Choroid plexus epithelial cell (primary cell): ENCODE data around the gene RHEB.

Experiments used
- DNase-seq: peaks from one replicate; pipeline ENCODE4 v3.0.0-alpha.2; 2010; ENCODE audit warnings: low read depth
- H3K4me3 ChIP-seq: 2 replicates; pipeline ENCODE4 v1.5.1; 2011; ENCODE audit warnings: low read depth, mild to moderate bottlenecking, control low read depth, low read length, moderate library complexity
- CTCF ChIP-seq: conservative IDR thresholded peaks from 2 replicates; pipeline ENCODE4 v1.5.1; 2011; ENCODE audit warnings: low read depth, mild to moderate bottlenecking, control low read depth, inconsistent platforms, low read length, moderate library complexity

RHEB gene

GRCh38 chr7:151553356-151553755 lies 33.7 kb upstream of the RHEB start:
- no peak overlapping the region for H3K4me3 ChIP-seq
- no peak for TF ChIP-seq CTCF
- no peak for DNase-seq

GRCh38 chr7:151552352-151553028 lies 32.8 kb upstream of the RHEB start:
- no peak overlapping the region for H3K4me3 ChIP-seq
- no peak for TF ChIP-seq CTCF
- DNase-seq, result no peak

DNA sequence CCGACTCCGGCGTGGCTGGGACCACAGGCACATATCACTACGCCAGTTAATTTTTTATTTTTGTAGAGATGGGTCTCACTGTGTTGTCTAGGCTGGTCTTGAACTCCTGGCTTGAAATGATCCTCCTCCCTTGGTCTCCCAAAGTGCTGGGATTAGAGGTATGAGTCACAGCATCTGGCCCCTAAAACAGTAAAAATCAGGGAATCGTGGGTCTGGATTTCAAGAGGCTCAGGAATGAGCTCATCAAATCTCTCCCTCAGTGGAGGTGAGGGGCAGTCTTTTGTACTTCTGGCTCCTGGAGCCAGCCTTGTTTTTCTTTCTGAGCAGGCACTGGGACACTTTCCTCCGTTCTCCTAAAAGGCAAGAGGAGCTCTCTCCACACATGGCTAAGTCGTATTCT lies 32.1 kb upstream of the RHEB start:
- no peak for TF ChIP-seq CTCF
- no peak for DNase-seq
- H3K4me3 ChIP-seq, result no peak overlapping the region

DNA sequence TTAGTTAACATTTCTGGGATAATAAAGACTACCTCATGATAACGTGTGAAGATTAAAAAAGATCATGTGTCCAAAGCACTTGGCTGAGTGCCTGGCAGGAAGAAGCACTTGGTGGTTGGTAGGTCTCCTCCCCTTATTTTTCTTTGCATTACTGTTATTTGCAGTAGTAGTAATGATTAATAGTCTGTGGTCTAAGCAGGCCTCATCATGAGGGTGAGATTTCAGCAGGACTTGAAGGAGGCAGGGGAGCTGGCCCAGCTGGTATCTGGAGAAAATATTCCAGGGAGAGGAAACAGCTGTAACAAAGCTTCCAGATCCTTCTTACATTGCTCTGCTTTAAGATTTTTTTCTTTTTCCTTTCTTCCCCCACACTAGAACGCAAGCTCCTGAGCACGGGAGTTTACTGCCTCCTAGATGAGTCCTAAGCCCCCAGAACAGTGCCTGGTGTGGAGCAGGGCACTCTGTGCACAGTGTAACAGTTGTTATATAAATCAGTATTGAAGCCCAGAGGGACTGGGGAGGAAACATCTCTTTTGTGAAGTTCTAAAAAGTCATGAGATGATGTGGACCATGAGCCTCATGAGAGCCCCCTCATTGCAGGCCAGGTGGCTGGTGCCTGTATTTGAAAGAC lies 31.1 kb upstream of the RHEB start:
- peak; percentile 94 for DNase-seq
- no peak for TF ChIP-seq CTCF
- no peak overlapping the region for H3K4me3 ChIP-seq

- H3K4me3 ChIP-seq, result no peak overlapping the region
- TF ChIP-seq CTCF, result no peak
- DNase-seq, result no peak
Measured at GRCh38 chr7:151549644-151550043, 29.9 kb upstream of the RHEB start.

DNA sequence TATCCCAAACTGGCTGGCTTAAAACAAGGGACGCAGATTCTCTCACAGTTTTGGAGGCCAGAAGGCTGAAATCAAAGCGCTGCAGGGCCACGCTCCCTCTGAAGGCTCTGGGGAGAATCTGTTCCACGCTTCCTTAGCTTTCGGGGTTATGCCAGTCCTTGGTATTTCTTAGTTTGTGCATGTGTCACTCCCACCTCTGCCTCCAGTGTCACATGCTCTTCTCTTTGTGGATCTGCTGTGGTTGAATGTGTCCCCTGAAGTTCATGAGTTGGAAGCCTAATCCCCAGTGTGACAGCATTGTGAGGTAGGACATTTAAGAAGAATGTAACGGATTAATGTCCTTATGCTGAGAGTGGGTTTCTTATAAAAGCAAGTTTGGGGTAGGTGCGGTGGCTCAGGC lies 29.4 kb upstream of the RHEB start:
- H3K4me3 ChIP-seq, result no peak overlapping the region
- DNase-seq, result no peak
- TF ChIP-seq CTCF, result no peak

GRCh38 chr7:151544183-151544582 lies 24.5 kb upstream of the RHEB start:
- DNase-seq, result no peak
- no peak overlapping the region for H3K4me3 ChIP-seq
- no peak for TF ChIP-seq CTCF
